GM10266 (cell line): Measurements from ENCODE around the gene PLS3.
"Not testable (repeated sequence)": the region's sequence is repeated elsewhere in the genome, so short reads cannot be mapped to it uniquely, and the experiment has no call there.

Source experiments
- DNase-seq: peaks from one replicate; pipeline ENCODE4 v3.0.0; 2012; ENCODE audit errors: extremely low spot score
- TF ChIP-seq, protein P1 (sequence below): IDR thresholded peaks from 2 replicates; pipeline ENCODE4 v1.5.1; 2012; ENCODE audit warnings: mild to moderate bottlenecking, low read depth; ENCODE audit not compliant: control insufficient read depth, insufficient read depth; ENCODE audit errors: missing control alignments

The PLS3 gene

DNA sequence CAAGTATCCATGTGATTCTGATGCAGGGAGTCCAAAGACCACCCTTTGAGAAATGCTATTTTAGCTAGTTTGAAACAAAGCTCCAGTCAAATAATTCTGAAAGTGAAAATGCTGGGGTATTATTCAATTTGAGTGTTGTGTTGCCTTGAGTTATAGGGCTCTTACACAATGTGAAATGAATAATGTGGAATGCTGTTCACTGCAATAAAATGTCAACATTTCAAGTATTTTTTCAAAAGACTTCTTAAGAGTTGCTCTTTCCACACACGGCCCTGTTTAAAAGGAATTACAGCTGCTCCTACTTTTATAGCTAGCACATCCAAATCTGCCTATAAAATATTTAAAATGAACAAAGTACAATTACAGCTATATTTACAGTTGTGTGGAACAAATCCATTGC is 27.5 kb upstream of the PLS3 start:
- no peak for DNase-seq
- TF ChIP-seq, protein P1, sequence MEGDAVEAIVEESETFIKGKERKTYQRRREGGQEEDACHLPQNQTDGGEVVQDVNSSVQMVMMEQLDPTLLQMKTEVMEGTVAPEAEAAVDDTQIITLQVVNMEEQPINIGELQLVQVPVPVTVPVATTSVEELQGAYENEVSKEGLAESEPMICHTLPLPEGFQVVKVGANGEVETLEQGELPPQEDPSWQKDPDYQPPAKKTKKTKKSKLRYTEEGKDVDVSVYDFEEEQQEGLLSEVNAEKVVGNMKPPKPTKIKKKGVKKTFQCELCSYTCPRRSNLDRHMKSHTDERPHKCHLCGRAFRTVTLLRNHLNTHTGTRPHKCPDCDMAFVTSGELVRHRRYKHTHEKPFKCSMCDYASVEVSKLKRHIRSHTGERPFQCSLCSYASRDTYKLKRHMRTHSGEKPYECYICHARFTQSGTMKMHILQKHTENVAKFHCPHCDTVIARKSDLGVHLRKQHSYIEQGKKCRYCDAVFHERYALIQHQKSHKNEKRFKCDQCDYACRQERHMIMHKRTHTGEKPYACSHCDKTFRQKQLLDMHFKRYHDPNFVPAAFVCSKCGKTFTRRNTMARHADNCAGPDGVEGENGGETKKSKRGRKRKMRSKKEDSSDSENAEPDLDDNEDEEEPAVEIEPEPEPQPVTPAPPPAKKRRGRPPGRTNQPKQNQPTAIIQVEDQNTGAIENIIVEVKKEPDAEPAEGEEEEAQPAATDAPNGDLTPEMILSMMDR, result no peak

DNA sequence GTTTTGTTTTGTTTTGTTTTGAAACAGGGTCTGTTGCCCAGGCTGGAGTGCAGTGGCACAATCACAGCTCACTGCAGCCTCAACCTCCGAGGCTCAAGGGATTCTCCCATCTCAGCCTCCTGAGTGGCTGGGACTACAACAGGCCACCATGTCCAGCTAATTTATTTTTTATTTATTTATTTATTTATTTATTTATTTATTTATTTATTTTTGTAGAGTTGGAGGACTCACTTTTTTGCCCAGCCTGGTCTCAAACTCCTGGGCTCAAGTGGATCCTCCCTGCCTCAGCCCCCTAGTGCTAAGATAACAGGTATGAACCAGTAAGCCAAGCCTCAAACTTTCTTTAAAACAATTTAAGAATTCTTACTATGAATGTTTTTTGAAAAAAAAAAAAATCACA is 26.6 kb upstream of the PLS3 start:
- no peak for DNase-seq
- TF ChIP-seq, protein P1, result no peak

DNA sequence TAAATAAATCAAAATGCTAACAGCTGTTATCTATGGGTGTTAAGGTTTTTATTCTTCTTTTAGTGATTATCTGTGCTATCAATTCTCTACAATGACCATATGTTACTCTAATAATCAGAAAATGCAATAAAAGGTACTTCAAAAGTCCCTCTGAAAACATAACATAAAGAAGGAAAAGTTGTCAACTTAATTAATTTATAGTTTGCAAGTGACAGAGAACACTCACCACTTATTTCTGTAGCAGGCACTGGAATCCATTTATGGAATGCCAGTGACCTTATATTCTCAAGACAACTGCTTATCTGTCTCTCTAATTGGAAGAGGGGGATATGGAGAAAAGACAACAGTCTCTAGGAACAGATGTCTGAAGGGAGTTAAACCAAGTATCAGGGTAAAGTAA is 25.6 kb upstream of the PLS3 start:
- no peak for DNase-seq

DNA sequence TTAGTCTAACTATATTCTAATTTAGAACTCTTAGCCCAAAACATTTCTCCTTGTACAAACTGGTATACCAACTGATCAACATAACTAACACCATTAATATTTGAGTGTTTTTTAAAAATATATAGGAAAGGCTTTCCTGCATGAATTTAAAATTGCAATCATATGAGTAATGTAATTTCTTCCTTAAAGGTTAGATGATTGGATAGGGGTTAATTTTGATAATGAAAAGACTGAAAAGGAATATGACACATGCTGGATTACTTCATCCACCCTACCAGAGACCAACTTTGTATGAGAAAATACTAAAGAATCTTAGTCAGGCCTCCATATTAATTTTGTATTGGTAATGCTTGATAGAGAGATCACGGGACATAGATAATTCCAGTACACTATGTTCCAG is 25.1 kb upstream of the PLS3 start:
- TF ChIP-seq, protein P1, result no peak
- no peak for DNase-seq

More for the DNA sequence above, 25.6 kb upstream of the PLS3 start:
- TF ChIP-seq, protein P1, result no peak

DNA sequence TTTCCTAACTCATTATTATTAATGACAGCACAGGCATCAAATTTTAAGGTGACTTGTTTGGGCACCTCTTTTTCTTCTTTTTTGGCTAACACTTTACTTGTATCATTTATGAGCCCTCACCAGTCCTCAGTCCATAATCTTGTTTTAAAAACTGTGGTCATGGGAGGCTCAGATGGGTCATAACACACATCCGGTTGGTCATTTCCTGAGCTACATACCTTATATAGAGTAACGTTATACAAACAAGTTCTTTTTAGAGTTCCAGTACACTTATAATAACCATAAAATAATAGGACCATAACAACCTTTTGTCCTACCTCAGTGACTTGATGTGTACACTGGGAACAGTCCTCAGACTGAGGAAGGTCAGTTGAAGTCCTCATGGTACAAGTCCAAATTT is 21.1 kb upstream of the PLS3 start:
- TF ChIP-seq, protein P1, result no peak
- no peak for DNase-seq

DNA sequence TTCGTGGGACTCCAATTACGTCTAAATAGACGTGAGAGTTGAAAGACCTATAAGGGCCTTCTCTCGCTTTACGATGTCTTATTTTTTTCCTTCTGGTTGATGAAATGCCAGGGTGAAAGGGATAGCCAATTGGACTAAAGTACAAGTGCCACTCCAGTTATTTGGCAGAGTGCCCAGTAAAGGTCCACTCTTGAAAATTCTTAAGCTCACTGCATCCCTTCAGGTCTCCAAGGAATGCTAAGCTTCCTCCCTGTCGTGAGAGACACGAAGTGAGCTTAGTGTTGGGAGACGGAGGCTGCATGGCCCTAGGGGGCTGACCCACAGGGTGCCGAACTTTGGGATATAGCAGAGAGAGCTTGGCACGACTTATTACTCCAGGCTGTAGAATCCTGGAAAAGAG is 19.9 kb upstream of the PLS3 start:
- DNase-seq, result not testable (repeated sequence)

DNA sequence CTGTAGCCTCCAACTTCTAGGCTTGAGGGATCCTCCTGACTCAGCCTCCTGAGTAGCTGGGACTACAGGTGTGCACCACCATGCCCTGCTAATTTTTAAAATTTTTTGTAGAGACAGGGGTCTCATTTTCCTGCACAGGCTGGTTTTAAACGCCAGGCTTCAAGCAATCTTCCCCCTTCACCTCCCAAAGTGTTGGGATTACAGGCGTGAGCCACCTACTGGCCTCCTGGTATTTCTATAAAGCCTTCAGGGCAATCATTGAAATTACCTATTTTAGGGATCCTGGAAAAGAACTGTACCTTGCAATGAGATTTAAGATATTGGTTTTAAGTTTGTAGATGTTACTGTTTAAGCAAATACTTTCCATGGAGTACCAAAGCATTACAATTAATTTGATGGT is 13.5 kb upstream of the PLS3 start:
- TF ChIP-seq, protein P1, result no peak
- no peak for DNase-seq

GRCh38 chrX:115549008-115549407 is 12.0 kb upstream of the PLS3 start:
- no peak for DNase-seq
- TF ChIP-seq, protein P1, result no peak
